PC-9 (cell line): ENCODE results near the gene PSMB3. TPM values are rescaled to one million over a fixed set of nuclear protein-coding genes. Genes with fewer than 3 reads are reported as not detected.

Experiments
- BruUV-seq: library from RNA; stranded (reverse); fragments of 400-500 nt; replicated peaks from 2 replicates; lab custom pipeline; 2021; lab: Mats Ljungman, UMichigan
- CTCF ChIA-PET: fragments of 300-600 bp; sonication (Branson Sonifier 250); formaldehyde crosslinking; loops from one replicate; lab custom pipeline; 2022; ENCODE audit warnings: antibody characterized with exemption; lab: Charles Lee
- POLR2A ChIA-PET: fragments of 300-600 bp; sonication (Branson Sonifier 250); formaldehyde crosslinking; loops from one replicate; lab custom pipeline; 2022; ENCODE audit warnings: antibody characterized with exemption; ENCODE audit not compliant: unreplicated experiment; lab: Charles Lee
- DNase-seq, 2 experiments: peaks; one replicate each; pipeline versions ENCODE4 v3.0.0 to v3.0.0-alpha.2; 2015 to 2022; ENCODE audit warnings: mixed read lengths in 1 of 2
- H2AFZ ChIP-seq: fragments of 200-600 bp; sonication (generic); 2 replicates; pipeline ENCODE4 v1.8.1; 2017; ENCODE audit warnings: antibody characterized with exemption
- H3F3A ChIP-seq: fragments of 200-600 bp; sonication (generic); 2 replicates; pipeline ENCODE4 v1.8.1; 2017; ENCODE audit warnings: antibody characterized with exemption, mild to moderate bottlenecking, low read depth; ENCODE audit not compliant: insufficient read depth
- H3K27ac ChIP-seq: fragments of 200-600 bp; sonication (generic); 2 replicates; pipeline ENCODE4 v1.6.1; 2016; ENCODE audit warnings: mixed run types
- H3K27me3 ChIP-seq: fragments of 200-600 bp; sonication (generic); 2 replicates; pipeline ENCODE4 v1.6.1; 2016; ENCODE audit warnings: low read depth, mixed run types; ENCODE audit not compliant: insufficient read depth
- H3K36me3 ChIP-seq: fragments of 200-600 bp; sonication (generic); 2 replicates; pipeline ENCODE4 v1.6.1; 2016; ENCODE audit warnings: low read depth, mixed run types
- H3K4me1 ChIP-seq: fragments of 200-600 bp; sonication (generic); replicated peaks from 2 replicates; pipeline ENCODE4 v1.6.1; 2016; ENCODE audit warnings: mixed run types; ENCODE audit not compliant: insufficient read depth
- H3K4me2 ChIP-seq: fragments of 200-600 bp; sonication (generic); 2 replicates; pipeline ENCODE4 v1.6.1; 2017; ENCODE audit warnings: mixed run types
- H3K4me3 ChIP-seq: fragments of 200-600 bp; sonication (generic); 2 replicates; pipeline ENCODE4 v1.6.1; 2016; ENCODE audit warnings: mixed run types
- H3K79me2 ChIP-seq: fragments of 200-600 bp; sonication (generic); 2 replicates; pipeline ENCODE4 v1.6.1; 2017; ENCODE audit warnings: low read depth, mixed run types
- H3K9me2 ChIP-seq: fragments of 200-600 bp; sonication (generic); 2 replicates; pipeline ENCODE4 v1.8.1; 2017; ENCODE audit warnings: mild to moderate bottlenecking; ENCODE audit not compliant: insufficient read depth
- H3K9me3 ChIP-seq: fragments of 200-600 bp; sonication (generic); 2 replicates; pipeline ENCODE4 v1.8.1; 2016; ENCODE audit warnings: low read depth; ENCODE audit not compliant: insufficient read depth
- H4K20me1 ChIP-seq: fragments of 200-600 bp; sonication (generic); 2 replicates; pipeline ENCODE4 v1.8.1; 2017; ENCODE audit not compliant: insufficient read depth
- EZH2 ChIP-seq: fragments of 200-600 bp; sonication (generic); IDR thresholded peaks from 2 replicates; pipeline ENCODE4 v1.8.0; 2017; ENCODE audit warnings: antibody characterized with exemption, low read depth
- intact Hi-C: fragments of 100-400 bp; cut with micrococcal nuclease; formaldehyde crosslinking; loops from one replicate; pipeline ENCODE4 v1.10.0; 2022; ENCODE audit not compliant: unreplicated experiment
- total RNA-seq: library from RNA; stranded (reverse); gene quantifications from 2 replicates; pipeline ENCODE4 v1.2.3, GENCODE V29; 2021
- TF ChIP-seq, protein P1 (sequence below): fragments of 200-600 bp; sonication (generic); conservative IDR thresholded peaks from 2 replicates; pipeline ENCODE4 v1.6.1; 2017; ENCODE audit warnings: mixed run types, antibody characterized with exemption, mild to moderate bottlenecking, moderate library complexity

PSMB3 gene
- total RNA-seq, 1 experiment from 2014 or later: 262 TPM

DNA sequence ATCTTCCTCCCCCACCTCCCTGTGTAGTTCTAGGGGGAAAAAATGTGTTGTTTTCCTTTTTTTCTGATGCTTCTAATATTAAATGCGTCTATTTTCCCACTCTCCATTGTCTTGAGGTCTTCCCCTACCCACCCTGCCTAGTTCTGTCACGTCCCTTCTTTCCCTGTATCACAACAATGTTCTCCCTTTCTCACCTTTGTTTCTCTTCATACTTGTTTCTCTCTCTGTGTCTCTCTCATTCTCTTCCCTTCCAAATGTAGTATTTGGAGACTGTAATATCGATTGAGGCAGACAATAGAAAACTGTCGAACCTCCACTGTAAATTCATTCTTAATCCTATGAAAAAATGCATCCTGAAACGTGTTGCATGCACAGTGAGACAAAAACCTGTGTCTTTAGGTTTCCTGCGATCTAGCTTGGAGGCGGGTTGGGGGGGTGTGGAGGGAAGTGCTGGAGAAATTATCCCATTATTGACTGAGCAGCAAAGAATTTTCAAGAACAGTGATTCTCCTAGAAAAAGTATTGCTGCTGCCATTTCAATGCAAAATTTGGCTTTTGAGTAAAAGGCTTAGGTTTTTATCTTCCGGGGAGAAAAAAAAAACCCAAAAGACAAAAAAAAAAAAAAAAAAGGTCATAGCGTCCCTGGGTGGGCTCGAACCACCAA is 1.3 kb upstream of the PSMB3 start:
- no peak for TF ChIP-seq EZH2
- TF ChIP-seq, protein P1, sequence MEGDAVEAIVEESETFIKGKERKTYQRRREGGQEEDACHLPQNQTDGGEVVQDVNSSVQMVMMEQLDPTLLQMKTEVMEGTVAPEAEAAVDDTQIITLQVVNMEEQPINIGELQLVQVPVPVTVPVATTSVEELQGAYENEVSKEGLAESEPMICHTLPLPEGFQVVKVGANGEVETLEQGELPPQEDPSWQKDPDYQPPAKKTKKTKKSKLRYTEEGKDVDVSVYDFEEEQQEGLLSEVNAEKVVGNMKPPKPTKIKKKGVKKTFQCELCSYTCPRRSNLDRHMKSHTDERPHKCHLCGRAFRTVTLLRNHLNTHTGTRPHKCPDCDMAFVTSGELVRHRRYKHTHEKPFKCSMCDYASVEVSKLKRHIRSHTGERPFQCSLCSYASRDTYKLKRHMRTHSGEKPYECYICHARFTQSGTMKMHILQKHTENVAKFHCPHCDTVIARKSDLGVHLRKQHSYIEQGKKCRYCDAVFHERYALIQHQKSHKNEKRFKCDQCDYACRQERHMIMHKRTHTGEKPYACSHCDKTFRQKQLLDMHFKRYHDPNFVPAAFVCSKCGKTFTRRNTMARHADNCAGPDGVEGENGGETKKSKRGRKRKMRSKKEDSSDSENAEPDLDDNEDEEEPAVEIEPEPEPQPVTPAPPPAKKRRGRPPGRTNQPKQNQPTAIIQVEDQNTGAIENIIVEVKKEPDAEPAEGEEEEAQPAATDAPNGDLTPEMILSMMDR: no peak
- peaks cover 6% of the 10 kb centered on the region; the same call in 1 of the 2 replicates for H4K20me1 ChIP-seq
- H3K4me3 ChIP-seq: peak overlapping the region; percentile 92
- H3K9me3 ChIP-seq: no peaks in the 10 kb centered on the region
- H3K36me3 ChIP-seq: no peaks in the 10 kb centered on the region
- peaks cover 17% of the 10 kb centered on the region for H3K4me1 ChIP-seq
- CTCF ChIA-PET: no interaction called here
- BruUV-seq: no TSS peak
- peaks cover 75% of the 10 kb centered on the region for H3K79me2 ChIP-seq
- peak overlapping the region; percentile 53 for H2AFZ ChIP-seq
- POLR2A ChIA-PET: interaction anchor here (0.6 kb wide), 3 partner anchors 36 to 126 kb away, joined by 3 to 5 read pairs (median 4); no protein-coding TSS in a partner anchor
- intact Hi-C loops: loop anchor here (2.0 to 5.0 kb wide), 3 partner anchors 46 to 402 kb away; partner anchors contain the start of genes FBXO47 and PIP4K2B
- peaks cover 11% of the 10 kb centered on the region for H3F3A ChIP-seq
- peak overlapping the region; percentile 53; the same call in 1 of the 2 replicates for H3K27ac ChIP-seq
- no peaks in the 10 kb centered on the region for H3K9me2 ChIP-seq
- no peak for DNase-seq
- H3K27me3 ChIP-seq: no peaks in the 10 kb centered on the region
- H3K4me2 ChIP-seq: peak overlapping the region; percentile 97

DNA sequence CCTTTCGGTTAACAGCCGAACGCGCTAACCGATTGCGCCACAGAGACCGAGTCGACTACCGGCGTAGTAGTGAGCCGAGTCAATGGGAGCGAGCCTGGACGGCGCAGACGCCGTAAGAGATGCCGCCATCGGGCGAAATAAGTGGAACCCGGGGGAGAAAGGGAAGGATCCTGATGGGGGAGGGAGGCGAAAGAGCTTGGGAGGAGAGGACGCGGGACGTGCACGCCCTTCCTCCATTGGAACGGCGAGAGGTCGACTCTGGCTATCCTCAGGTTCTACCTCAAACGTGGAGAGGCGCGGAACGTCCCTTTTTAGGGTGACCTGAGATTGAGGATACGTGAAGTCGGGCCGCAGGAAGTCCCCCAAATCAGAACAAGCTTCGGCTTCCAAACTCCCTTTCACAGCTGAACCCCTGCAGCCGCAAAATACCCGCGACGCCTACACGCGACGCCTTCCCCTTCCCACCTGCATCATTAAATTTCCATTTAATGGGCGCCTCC is 683 bp upstream of the PSMB3 start:
- H3K4me1 ChIP-seq: peaks cover 11% of the 10 kb centered on the region
- peaks cover 73% of the 10 kb centered on the region for H3K79me2 ChIP-seq
- H3K4me2 ChIP-seq: peak overlapping the region; percentile 97
- BruUV-seq: TSS peak; percentile 57
- H3F3A ChIP-seq: peaks cover 11% of the 10 kb centered on the region
- peak overlapping the region; percentile 92 for H2AFZ ChIP-seq
- ChIA-PET POLR2A (interaction anchor here (0.6 kb wide), 2 partner anchors 71 to 102 kb away, joined by 5 to 13 read pairs; no protein-coding TSS in a partner anchor), CTCF (no interaction called here)
- intact Hi-C loops: loop anchor here (2.0 to 5.0 kb wide), 3 partner anchors 45 to 401 kb away; partner anchors contain the start of genes FBXO47 and PIP4K2B
- no peaks in the 10 kb centered on the region for H3K27me3 ChIP-seq
- DNase-seq: peak; percentile 69 to 79
- no peaks in the 10 kb centered on the region for H3K9me3 ChIP-seq
- TF ChIP-seq EZH2: no peak
- TF ChIP-seq, protein P1: no peak
- peak overlapping the region; percentile 79 for H3K27ac ChIP-seq
- peak overlapping the region; percentile 92 for H3K4me3 ChIP-seq
- no peaks in the 10 kb centered on the region for H3K9me2 ChIP-seq
- peaks cover under 1% of the 10 kb centered on the region; the same call in 1 of the 2 replicates for H4K20me1 ChIP-seq
- H3K36me3 ChIP-seq: no peaks in the 10 kb centered on the region

DNA sequence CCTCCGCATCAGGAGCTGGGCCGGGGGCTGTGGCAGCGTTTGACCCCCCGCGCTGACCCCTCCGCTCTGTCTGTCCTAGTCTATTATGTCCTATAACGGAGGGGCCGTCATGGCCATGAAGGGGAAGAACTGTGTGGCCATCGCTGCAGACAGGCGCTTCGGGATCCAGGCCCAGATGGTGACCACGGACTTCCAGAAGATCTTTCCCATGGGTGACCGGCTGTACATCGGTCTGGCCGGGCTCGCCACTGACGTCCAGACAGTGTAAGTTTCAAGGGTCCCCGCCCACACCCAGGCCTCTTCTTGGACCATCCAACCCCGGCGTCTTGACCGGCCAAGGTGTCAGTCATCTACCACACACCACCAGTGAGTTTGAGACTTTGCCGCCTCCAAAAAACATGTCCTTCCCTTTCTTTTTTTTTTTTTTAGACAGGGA is 548 bp downstream of the PSMB3 start:
- H4K20me1 ChIP-seq: no peaks in the 10 kb centered on the region; the same call in 1 of the 2 replicates
- 0 out of 2 replicates have a peak overlapping the region, but pooled peaks have one; percentile 12 for H3K27ac ChIP-seq
- H3K4me3 ChIP-seq: peak overlapping the region; percentile 92
- TF ChIP-seq, protein P1: no peak
- TF ChIP-seq EZH2: no peak
- H2AFZ ChIP-seq: peak overlapping the region; percentile 80; the same call in 1 of the 2 replicates
- DNase-seq: no peak
- ChIA-PET POLR2A (no interaction called here), CTCF (no interaction called here)
- H3K4me2 ChIP-seq: peak overlapping the region; percentile 89
- no peaks in the 10 kb centered on the region for H3K27me3 ChIP-seq
- intact Hi-C loops: loop anchor here (5.0 kb wide), 2 partner anchors 44 to 214 kb away; partner anchors contain the start of genes FBXO47 and PIP4K2B
- no peaks in the 10 kb centered on the region for H3K36me3 ChIP-seq
- TSS peak; percentile 40 for BruUV-seq
- H3K9me3 ChIP-seq: no peaks in the 10 kb centered on the region
- H3F3A ChIP-seq: peaks cover 11% of the 10 kb centered on the region
- H3K79me2 ChIP-seq: peaks cover 69% of the 10 kb centered on the region
- no peaks in the 10 kb centered on the region for H3K9me2 ChIP-seq
- peaks cover 10% of the 10 kb centered on the region for H3K4me1 ChIP-seq
